NCI-H1048 (cell line): ENCODE measurements around the gene ATP6V0E1.

Source experiments
- DNase-seq: peaks from one replicate; lab custom pipeline; 2025; lab: John Stamatoyannopoulos, UW

Gene ATP6V0E1

DNA sequence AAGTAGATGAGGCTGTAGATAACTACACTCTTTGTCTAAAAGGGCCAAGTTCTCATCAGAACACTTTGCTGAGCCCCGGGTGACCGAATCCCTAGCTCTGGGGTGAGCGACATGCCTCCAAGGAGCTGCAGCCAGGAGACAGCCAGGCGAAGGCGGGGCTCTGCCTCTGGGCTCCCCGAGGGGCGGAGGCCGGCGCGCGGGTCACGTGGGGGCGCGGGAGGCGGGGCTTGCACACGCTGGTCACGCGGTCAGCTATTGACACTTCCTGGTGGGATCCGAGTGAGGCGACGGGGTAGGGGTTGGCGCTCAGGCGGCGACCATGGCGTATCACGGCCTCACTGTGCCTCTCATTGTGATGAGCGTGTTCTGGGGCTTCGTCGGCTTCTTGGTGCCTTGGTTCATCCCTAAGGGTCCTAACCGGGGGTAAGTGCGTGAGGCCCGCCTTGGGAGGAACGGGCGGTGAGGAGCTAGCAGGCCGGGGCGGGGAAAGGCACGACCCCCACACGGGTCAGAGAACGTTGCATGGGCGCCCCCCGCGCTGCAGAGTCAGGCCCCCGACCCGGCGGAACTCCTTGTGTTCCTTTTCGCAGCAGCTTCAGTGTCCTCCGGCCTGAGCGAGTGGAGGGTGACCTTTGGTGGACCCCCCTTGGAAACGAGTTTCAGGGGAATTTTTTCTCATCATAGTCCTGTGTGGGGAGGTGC, at the start of gene ATP6V0E1:
TSS of gene ATP6V0E1 (plus strand) at position 230 of the 702 bp plus-strand sequence. CDS start at position 320, 90 bp downstream.
- DNase-seq, result peak; percentile 72

DNA sequence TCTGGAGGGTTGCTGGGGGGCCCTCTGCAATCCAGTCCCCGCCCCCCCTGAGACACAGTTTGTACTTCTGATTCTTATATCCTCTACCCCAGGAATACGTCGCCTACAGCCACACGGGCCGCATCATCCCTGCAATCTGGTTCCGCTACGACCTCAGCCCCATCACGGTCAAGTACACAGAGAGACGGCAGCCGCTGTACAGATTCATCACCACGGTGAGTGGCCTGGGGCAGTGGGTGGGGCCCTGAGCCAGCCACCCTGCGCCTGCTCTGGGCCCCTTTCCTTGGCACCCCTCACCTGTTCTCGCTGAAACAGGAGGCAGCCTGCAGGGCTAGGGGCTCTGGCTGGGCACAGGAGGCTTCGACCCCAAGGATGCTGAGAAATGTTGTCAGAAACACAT, 48.5 kb upstream of the ATP6V0E1 start:
- DNase-seq, result no peak

DNA sequence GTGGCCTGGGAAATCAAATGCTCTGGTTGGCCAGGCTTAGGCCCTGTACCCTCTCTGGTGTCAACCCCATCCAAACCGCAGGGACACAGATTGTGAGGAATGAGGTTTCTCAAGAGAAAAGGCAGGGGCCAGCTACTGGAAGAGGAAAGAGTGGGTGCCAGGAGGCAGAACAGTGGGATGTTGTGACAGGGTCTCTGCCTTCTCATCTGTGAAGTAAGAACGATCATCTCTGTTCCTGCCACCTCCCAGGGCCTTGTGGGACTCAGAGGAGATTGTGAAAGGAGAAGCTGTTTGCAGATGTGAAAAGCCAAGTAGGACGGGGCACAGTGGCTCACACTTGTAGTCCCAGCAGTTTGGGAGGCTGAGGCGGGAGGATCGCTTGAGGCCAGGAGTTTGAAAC, 47.2 kb upstream of the ATP6V0E1 start:
- no peak for DNase-seq

DNA sequence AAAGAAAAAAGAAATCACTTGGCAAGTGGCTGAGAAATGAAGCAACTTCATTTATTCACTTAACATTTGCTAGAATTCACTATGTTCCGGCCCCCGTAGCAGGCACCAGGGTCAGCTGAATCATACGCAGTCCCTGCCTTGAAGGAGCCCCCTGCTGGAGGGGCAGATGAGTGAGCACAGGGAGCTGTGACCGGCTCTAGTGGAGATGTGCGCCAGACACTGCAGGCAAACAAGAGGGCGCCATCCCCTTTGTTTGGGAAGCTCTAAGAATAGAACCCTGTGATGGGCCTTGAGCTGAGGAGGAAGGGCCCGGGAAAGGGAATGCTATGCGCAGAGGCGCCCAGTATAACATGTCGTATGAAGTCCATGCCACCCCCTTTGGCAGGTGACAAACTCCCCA, 44.5 kb upstream of the ATP6V0E1 start:
- DNase-seq, result no peak

DNA sequence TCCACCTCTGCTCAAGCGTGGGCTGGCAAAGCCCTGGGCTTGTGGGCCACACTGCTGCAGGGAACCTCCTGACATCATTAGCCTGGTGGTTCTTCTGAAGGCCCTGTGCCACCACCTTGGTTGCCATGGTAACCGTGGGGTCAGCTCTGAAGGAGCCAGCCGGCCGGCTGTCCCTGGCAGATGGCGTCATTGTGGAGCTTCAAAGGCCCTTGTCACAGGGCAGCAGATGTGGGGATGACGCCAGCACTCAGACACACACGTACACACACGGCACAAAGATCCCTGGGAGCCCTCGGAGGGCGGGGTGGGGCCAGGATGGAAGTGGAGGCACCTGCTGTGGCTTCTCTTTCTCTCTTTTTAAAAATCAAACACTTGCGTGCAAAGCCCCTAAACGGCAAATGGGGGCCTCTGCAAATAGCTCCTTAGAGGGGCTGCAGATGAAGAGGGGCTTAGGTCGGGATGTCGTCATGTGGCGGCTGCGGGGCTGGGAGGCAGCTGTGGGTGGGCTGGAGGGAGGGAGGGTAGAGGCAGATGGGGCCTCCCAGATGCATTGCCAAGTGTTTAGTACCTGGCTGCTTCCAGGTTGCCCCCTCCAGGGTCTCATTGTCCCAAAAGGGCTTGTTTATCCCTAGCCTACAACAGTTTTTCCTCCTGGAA, 43.8 kb upstream of the ATP6V0E1 start:
- no peak for DNase-seq

DNA sequence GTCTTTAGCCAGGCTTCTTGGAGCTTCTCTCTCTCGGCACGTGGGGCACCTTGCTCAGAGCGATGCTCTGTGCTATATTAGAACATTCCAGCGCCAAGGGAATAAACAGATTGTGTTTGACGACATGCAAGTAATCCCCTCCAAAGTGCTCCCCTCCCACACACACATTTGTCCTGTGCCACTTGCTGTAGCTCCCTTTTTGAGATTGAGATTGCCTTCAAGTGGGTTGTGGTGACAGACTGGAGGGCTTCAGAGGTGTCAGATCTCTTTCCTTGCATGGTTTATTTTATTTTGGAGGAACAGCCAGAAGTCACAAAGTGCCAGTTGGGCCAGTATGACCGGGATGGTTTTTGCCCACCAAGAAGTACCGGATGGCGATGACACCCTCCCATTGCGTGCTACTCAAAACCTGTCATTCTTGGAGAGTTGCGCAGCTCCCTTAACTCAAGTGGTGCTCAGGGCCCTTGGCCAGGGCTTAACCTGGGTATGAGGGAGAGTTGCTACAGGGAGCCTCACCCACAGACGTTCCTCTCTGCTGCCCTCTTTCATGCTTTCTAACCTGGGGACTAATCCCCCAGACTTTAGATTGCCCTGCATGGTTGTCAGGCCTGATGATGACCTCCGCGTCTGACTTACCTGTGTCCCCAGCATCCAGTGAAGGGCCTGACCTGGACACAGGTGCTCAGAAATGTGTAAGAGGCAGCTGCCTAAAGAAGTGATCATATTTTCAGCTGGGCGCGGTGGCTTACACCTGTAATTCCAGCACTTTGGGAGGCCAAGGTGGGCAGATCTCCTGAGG, 43.1 kb upstream of the ATP6V0E1 start:
- DNase-seq, result no peak

DNA sequence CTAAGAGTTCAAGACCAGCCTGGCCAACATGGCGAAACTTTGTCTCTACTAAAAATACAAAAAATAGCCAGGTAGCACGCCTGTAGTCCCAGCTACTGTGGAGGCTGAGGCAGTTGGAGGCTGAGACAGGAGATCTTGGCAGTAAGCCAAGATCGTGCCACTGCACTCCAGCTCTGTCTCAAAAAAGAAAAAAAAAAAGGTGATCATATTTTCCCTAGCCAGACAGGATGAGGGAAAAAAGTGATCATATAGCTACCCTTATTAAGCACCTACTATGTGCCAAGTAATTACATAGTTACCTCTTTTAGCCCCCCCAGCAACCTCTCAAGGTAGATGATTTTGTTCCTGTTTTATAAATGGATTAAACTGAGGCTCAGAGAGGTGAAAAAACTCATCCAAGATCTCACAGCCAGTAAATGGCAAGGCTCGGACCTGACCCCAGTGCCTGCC, 42.5 kb upstream of the ATP6V0E1 start:
- DNase-seq, result no peak

DNA sequence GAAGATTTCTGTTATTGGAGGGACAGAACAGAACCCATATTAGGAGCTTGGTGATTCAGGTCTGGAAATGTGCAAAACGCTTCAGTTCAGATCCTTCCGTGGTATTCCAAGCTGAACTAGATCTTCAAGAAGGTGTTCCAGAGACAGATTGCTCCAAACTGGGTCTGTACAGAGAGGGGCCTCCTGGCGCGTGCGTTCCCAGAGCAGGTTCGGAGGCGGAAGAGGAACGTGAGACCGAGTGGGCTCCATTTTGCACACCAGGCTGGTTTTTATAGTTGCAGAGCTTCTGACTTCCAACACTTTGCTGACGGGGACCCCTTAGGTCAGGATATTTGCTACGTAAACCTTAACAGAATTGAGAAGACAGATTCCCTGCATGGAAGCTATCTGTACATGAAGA, 41.0 kb upstream of the ATP6V0E1 start:
- no peak for DNase-seq

DNA sequence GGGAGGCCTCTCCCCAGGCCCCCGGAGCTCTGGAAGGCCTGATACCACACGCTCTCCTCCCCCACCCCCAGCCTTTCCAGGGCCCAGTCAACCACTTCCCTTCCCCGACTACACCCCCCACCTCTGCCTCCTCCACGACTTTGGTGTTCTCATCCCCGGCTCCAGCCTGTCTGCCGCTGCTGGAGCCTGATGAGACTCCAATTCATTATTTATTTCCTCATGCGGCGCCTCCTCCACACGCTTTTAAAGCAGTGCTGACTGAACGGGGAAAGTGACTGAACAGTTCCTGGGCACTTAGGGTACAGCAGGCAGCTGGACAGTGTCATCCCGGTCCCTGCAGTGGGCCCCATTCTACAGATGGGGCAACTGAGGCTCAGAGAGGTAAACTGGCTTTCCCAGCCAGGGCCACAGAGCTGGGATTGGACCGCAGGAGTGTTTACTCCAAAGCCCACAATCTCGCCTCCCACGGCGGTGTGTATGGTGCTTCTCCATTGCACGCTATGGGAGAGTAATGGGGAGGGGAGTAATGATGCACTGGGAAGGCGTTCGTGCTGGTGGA, 40.2 kb upstream of the ATP6V0E1 start:
- DNase-seq, result no peak

DNA sequence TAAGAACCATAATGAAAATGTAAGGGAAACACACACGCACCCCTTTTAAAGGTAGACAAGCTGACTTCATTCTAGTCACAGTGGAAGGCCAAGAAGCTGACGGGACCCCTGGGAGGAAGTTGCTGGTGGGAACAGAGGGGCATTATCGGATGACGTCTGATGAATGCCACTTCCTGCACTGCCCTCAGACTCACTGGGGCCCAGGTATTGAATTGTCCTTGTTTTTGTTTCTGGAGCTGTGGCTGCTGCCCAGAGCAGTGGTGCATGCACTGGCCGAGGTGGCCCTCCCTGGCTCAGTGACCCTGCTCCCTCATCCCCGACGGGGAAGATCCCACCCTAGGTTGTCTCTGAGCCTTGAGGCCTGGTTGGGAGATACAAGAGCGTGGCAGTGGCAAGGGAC, 39.7 kb upstream of the ATP6V0E1 start:
- no peak for DNase-seq

DNA sequence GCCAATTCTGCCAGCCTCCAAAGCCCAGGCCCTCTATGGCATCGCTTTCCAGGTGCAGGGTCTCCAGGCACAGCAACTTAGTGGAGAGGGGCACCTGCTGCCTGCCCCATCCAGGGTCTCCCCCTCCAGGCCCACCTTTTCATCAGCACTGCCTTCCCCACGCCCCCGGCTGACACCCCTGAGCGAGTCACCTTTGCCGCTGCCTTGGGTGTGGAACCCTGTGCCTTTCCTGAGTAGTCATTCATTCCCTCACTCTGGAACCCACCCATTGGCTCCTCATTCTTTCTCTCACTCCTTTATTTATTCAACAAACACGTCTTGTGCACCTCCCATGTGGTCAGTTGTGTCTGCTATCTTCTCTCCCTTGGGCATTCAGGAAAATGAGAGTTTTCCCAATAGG, 38.8 kb upstream of the ATP6V0E1 start:
- no peak for DNase-seq

DNA sequence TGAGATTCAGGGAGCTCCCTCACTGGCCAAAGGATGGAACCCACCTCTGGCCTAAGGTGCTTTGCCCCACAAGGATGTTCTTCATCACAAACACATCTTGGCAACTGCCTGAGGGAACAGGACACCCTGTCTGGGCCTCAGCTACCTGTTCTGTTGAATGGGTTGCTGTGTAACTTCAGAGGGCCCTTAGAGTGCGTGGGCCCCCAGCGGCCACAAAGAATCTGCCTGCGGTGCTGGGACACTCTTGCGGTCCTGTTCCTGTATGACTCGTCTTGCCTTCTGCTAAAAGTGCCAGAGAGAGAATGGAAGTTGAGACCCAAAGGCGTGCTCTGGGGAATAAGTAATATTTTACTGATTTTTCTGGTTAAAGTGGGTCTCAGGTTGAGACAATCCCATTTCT, 38.4 kb upstream of the ATP6V0E1 start:
- DNase-seq, result no peak

DNA sequence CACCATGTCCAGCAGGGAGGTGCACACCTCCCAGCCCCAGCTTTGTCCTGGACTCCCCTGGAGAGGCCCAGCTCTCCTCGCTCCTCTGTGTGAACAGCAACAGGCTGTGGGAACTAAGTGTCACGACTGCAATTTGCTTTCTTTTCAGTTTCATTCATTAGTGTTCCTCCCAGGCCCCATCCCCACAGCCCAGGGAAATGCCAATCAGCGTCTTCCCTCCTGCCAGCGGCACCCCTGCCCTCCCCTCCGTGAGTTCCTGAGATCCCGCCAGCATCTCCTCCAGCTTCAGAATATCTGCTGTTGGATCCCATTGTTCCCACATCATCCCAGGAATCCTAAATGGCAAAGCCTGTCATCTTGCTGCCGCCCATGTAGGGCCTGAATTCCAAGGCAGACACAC, 37.4 kb upstream of the ATP6V0E1 start:
- DNase-seq, result no peak

DNA sequence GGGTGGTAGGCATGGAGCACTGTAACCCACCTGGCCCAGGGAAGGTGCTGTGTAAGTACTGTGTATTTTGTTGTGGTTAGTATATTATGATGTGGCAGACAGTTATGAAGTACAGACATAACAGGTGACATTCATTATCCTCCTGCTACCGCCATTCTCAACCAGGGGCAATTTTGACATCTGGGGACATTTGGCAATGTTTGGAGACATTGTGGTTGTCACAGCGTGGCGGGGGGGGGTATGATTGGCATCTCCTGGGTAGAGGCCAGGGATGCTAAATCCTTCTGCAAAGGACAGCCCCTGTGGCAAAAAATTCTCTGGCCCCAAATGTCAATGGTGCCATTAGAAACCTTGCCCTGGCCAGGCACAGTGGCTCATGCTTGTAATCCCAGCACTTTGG, 34.1 kb upstream of the ATP6V0E1 start:
- DNase-seq, result no peak

DNA sequence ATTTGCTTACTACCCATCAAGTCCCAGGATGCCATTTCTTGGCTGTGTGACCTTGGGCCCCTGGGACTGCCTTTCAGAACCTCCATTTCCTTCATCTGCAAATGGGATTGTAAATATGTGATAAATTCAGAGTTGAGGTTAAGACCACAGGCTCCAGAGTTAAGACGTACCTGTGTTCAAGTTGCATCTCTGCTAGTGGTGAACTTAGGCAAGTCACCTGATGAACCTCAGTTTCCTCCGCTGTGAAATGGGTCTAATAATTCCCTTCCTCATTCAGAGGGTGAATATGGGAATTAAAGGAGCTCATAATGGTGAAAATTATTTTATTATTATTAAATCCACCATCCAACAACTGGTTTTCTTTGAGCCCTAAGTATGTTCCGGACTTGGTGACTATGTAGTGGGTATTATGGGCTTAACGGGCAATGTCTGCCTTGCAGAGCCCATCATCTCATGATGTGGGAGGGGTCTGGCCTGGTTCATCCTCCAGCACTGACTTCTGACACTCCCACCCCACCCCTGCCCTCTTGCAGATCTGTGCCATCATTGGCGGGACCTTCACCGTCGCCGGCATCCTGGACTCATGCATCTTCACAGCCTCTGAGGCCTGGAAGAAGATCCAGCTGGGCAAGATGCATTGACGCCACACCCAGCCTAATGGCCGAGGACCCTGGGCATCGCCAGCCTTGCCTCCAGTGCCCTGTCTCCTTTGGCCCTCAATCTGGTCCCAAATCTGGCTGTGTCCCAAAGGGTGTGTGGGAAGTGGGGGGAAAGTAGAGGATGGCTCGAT, 33.2 kb upstream of the ATP6V0E1 start:
- DNase-seq, result no peak

DNA sequence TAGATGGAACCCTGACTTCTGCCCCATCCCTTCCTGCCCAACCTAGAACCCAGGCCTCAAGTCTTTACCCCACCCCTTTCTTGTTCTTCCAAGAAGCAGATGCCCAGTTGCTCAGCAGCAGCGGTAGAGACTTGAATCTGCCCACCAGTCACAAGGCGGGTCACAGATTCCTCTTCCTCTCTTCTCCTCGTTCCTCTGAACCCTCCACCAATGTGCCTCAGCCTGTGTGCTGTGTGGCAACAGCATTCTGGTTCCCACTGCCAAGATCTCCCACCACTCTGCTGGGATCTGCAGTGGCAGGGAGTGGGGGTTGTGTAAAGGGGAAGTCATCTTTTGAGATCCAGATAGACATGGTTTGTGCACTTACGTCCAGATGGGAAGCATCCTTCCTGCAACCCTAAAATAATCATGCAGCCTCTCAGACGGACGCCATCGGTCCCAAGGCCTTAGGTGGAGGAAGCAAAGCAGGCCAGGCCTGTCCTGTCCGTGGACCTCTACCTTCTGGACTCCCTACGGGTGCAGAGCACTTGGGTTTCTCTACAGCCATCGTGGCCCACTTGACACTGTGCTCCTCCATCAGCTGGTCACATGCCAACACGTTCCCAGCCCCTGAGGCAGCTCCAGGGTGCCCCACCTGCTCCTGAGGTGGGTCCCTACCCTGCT, 32.1 kb upstream of the ATP6V0E1 start:
- DNase-seq, result no peak

DNA sequence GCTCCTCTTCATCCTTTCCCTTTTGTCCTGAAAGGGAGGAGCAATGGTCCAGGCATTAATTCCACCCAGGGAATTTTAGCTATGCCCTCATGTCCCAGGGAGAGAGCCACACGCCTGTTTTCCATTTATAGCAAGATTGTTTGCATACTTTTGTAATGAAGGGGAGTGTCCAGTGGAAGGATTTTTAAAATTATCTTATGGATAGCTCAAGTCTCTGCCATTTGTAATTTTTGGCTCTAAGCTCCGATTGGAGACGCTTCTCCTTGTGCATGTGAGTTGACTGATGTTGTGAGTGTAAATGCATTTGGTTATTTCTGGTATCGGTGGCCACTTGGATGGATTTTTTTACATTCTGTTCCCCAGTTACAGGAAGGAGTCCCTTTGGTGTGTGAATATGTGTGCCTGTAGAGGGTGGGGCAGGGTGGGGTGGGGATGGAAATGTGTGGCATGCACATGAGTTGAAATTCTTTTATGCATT, 31.5 kb upstream of the ATP6V0E1 start:
- no peak for DNase-seq

DNA sequence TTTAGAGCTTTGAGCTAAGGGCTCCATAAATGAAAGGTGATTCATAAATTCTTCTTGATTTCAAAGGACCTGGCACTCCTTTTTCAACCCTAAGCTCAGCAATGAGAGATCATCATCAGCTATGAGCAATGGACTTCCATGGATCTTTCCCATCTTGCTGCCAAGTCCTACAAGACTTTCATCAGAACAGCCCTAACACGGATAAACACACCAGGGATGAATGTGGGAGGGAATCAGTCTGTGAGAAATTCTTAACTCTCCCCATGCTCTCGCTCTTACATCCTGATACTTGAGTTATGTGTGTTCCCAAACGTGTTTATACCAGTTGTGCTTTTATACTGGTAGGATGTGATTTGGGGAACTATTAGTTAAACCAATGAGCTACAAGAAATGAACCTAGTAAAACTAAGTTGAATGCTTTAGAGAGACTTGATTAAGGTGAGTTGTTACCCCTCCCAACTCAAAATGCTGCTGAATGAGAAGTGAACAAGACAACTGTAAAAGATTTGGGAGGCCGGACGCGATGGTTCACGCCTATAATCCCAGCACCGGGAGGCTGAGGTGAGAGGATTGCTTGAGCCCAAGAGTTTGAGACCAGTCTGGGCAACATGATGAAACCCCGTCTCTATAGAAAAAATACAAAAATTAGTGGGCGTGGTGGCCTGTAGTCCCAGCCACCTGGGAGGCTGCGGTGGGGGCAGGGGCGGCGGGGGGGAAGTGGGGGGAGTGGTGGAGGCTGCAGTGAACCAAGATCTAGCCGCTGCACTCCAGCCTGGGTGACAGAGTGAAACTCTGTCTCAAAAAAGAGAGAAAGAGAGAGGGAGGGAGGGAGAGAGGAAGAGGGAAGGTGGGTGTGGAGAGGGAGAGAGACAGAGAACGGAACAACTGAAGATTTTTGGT, 29.5 kb upstream of the ATP6V0E1 start:
- DNase-seq, result no peak

DNA sequence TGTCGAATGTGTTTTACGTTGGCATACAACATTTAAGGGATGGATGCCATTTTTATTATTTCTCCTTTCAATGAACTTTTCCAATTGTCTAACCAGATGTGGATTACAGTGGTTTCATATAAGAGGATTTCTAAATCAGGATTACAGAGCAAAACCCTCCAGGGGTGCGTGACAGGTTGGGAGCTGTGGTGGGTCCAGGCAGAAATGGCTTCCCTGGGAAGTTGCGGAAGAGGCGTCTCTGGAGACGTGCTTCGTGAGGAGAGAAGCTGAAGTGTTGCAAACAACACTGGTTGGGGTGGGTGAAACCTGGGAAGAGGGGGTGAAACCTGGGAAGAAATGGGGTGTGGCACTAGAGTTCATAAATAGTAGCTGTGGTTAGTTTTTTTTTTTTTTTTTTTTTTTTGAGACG, 28.8 kb upstream of the ATP6V0E1 start:
- DNase-seq, result no peak

DNA sequence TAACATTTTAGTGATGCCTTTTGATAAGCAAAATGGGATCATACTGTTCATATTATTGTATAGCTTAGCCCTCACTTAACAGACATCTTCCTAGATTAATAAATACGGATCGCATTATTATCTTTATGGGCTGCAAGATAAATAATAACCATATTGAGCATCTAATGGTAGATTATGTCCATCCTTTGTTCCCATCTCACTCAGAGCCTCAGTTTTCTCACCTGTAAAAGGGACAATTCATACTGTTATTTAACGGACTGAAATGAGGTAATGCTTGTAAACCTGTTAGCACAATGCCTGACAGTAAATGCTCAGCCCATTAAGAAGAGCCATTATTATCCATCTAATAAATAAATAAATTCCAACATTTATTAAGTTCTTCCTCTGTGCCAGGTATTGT, 27.3 kb upstream of the ATP6V0E1 start:
- no peak for DNase-seq
